ENCODE data around the gene PPP1R3G.

Gene PPP1R3G

GRCh38 chr6:5109436-5109835, 24.3 kb downstream of the PPP1R3G start:
- TF ChIP-seq CTCF (IDR thresholded peaks at IDR 0.05): no peak
- TF ChIP-seq ZFX (IDR thresholded peaks at IDR 0.05; ENCODE audit: borderline replicate concordance): no peak
- H3K27ac ChIP-seq: no peak overlapping the region

GRCh38 chr6:5110246-5110645, 25.1 kb downstream of the PPP1R3G start:
- H3K27ac ChIP-seq: no peak overlapping the region
- TF ChIP-seq ZFX (IDR thresholded peaks at IDR 0.05; ENCODE audit: borderline replicate concordance) (no peak), CTCF (IDR thresholded peaks at IDR 0.05) (no peak)

DNA sequence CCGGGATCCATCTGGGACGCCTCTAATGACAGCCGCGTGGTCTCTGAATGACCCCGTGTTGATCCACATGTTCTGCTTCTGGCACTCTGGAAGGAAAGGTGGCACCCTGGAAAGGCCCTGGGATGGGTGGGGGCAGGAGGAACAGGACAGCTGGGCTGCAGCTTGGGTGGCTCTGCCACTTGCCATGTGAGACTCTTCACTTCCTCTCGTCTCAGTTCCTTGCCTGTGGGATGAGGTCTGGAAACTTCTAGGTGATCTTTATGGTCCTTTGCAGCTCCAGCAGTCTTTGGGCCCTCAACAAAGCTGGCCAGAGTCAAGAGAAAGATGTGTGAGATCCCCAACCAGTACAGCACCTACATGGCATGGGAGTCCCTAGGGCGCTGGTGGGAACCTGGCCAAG, 26.5 kb downstream of the PPP1R3G start:
- no peak overlapping the region for H3K27ac ChIP-seq
- TF ChIP-seq ZFX (IDR thresholded peaks at IDR 0.05; ENCODE audit: borderline replicate concordance): no peak
- no peak for TF ChIP-seq CTCF (IDR thresholded peaks at IDR 0.05)

GRCh38 chr6:5112066-5112799, 27.1 kb downstream of the PPP1R3G start:
- H3K27ac ChIP-seq: no peak overlapping the region
- TF ChIP-seq ZFX (IDR thresholded peaks at IDR 0.05; ENCODE audit: borderline replicate concordance) (no peak), CTCF (IDR thresholded peaks at IDR 0.05) (no peak)

- no peak overlapping the region for H3K27ac ChIP-seq
- TF ChIP-seq ZFX (IDR thresholded peaks at IDR 0.05; ENCODE audit: borderline replicate concordance) (no peak), CTCF (IDR thresholded peaks at IDR 0.05) (no peak)
These were observed 28.0 kb downstream of the PPP1R3G start for GRCh38 chr6:5113096-5113495.

DNA sequence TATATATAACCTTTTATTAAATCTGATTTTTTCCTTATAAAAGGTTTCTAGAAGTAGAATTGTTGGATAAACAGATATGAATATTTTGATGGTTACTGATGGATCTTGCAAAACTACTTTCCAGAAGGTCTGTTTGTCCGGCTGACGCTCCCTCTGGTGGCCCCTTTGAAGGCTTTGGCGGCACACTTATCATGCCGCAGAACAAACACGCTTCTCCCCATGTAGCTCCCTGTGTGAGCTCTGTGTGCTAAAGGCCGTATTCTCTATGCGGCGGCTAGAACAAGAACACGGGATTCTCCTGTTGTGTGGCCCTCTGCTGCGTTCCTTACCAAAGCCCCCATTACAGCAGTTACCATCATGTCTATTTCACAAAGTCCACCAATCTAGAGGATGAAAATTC, 30.0 kb downstream of the PPP1R3G start:
- TF ChIP-seq ZFX (IDR thresholded peaks at IDR 0.05; ENCODE audit: borderline replicate concordance) (no peak), CTCF (IDR thresholded peaks at IDR 0.05) (peak; percentile 11; the same call in 1 of the 2 replicates)
- no peak overlapping the region for H3K27ac ChIP-seq

DNA sequence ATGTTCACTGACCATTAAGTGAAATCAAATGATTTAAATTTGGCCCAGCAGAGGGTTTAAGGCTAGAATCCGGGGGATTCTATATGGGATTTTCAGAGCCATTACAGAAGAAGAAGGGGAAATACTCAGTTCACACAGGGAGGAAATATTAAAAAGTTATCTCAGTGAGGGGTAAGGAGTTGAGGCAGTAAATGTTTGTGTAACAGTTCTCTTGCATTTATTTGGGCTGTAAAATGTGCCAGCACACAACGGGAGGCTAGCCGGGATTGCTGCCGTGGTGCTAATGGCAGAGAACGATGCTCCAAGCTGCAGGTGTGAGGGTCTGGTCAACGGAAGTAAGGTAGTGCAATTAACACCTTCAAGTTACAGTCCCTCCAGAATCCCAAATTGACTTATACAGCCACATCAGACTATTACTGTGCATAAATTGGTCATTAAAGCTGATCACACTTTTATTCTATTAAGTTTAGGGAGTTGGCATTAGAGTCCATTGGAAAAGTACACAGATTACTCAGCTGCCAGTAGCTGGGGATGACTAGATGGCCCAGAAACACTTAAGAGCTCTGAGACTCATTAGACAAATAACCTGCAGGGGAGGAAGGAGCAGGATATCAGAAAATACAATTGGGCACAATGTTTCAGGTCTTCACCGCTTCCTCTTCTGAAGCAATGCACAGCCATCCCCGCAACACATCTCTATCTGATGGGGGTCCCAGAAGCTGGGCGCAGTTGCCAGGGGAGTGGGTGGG, 31.3 kb downstream of the PPP1R3G start:
- TF ChIP-seq ZFX (IDR thresholded peaks at IDR 0.05; ENCODE audit: borderline replicate concordance) (no peak), CTCF (IDR thresholded peaks at IDR 0.05) (no peak)

More for the DNA sequence above, 31.3 kb downstream of the PPP1R3G start:
- H3K27ac ChIP-seq: no peak overlapping the region

Data from 22Rv1 (cell line).